Cardiac fibroblast (primary cell): ENCODE measurements around the gene MYH9.
"Not testable (repeated sequence)": the region's sequence is repeated elsewhere in the genome, so short reads cannot be mapped to it uniquely, and the experiment has no call there.

ENCODE experiments used
- DNase-seq, 2 donors: peaks; one replicate each; pipeline versions ENCODE4 v3.0.0 to v3.0.0-alpha.2; 2010; ENCODE audit warnings: low read depth in 2 of 2
- H3K4me3 ChIP-seq, 2 donors: replicated peaks in 1 of 2; 1 replicate in 1 of 2; 2 replicates in 1 of 2; pipeline ENCODE4 v1.5.1; 2011; ENCODE audit warnings: low read depth in 2 of 2, low read length in 2 of 2, mild to moderate bottlenecking in 2 of 2, moderate library complexity in 1 of 2
- TF ChIP-seq, protein P1 (sequence below): IDR thresholded peaks from one replicate; pipeline ENCODE4 v1.5.1; 2011; ENCODE audit warnings: low read depth, mild to moderate bottlenecking, low read length, inconsistent platforms

MYH9 gene

DNA sequence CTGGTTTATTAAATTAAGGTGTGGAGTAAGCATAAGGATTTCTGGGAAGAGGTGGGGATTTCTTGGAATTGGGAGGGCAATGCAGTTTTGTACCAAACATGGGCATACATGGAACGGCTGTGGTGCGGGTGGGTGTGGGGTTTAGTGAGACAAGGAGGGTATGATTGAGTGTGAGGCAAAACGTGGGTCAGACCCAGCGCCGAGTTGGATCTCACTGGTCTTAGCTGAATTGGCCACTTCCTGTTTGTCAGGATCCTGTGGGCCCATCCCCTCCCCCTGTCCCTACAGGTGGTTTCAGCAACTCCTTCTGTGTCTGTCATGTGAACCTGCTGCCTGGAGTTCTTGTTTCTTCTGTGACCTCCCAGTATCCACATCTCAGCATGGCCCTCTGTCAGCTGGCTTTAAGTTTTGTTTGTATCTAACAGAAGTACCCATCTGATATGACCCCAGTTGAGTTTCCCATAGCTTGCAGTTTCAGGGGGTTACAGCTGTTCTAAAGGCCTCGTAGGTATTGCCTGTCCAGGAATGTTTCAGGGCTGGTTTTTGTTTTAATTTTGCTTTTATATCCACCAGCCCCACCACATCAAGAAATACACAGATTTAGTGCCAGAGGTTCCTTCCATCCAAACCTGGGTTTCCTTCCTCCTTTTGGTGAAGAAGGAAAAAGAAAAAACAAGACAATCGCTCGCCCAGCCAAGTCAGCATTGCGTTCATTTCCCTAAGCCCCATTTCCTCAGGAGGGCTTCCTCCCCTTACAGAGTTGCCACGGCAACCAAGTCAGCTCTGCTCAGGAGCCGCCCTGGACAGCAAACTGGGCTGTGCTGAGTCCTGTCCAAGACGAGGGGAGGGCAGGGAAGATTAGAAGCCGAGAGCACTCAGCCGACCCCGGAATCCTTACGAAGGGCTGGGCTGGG, 128.8 kb downstream of the MYH9 start:
- peak; percentile 54 to 77 for DNase-seq
- TF ChIP-seq, protein P1, sequence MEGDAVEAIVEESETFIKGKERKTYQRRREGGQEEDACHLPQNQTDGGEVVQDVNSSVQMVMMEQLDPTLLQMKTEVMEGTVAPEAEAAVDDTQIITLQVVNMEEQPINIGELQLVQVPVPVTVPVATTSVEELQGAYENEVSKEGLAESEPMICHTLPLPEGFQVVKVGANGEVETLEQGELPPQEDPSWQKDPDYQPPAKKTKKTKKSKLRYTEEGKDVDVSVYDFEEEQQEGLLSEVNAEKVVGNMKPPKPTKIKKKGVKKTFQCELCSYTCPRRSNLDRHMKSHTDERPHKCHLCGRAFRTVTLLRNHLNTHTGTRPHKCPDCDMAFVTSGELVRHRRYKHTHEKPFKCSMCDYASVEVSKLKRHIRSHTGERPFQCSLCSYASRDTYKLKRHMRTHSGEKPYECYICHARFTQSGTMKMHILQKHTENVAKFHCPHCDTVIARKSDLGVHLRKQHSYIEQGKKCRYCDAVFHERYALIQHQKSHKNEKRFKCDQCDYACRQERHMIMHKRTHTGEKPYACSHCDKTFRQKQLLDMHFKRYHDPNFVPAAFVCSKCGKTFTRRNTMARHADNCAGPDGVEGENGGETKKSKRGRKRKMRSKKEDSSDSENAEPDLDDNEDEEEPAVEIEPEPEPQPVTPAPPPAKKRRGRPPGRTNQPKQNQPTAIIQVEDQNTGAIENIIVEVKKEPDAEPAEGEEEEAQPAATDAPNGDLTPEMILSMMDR: no peak
- H3K4me3 ChIP-seq: no peak overlapping the region

DNA sequence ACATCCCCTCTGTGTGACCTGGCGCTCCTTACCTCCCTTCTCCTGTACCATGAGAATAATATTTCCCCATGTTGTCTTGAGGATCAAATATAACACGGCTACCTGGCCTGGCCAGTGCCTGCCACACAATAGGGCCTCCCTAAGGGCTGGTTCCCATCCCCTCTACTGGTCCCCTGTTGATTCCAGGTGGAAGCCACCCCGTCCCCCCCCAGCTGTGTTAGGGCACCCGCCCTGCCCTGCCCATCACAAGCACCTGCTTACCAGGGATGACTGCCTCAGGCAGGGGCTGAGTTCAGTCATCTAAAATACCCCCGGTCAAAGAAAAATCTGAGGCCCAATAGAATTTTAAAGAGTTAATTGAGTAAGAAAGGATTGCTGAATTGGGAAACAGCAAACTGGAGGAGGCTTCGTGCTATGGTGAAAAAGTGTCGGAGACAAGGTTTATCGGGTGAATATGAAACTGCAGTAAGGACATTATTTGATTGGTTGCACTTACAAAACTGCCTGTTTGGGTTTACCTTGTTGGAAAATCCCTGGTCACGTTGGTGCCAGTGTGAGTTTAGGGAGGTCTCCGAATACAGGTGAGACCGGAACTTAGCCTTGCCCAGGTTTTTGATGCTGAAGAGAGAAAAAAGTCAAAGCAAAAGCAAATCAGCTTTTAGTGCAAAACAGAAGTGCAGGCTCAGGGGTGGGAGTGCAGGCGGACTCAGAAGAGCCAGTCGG, 129.7 kb downstream of the MYH9 start:
- no peak for DNase-seq
- TF ChIP-seq, protein P1: no peak
- H3K4me3 ChIP-seq: no peak overlapping the region

- no peak overlapping the region for H3K4me3 ChIP-seq
- DNase-seq: no peak
- TF ChIP-seq, protein P1: no peak
These were observed 130.5 kb downstream of the MYH9 start for GRCh38 chr22:36257308-36257707.

DNA sequence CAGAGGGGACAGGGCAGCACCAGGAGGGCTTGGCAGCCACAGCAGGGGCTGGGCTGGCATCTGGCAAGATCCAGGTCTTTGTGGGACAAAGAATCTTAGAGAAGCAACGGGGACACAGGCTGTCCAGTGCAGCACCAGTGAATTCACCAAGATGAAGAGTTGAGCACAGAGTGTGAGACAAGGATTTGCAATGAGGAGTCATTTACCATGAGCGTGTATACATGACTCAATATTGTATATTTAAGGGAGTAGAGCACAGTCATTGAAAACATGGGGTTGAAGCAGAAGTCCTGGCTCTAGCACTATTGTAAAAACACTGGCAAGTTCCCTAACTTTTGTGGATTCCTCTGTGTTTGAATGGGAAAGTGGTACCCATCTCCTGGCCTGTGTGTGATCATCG, 131.3 kb downstream of the MYH9 start:
- H3K4me3 ChIP-seq: no peak overlapping the region
- DNase-seq: no peak
- TF ChIP-seq, protein P1: no peak

- DNase-seq, H3K4me3 ChIP-seq: not testable (repeated sequence)
These were observed 132.2 kb downstream of the MYH9 start for GRCh38 chr22:36255572-36255971.

GRCh38 chr22:36253523-36254490, 134.0 kb downstream of the MYH9 start:
- peak overlapping the region in 1 of 2 donors; percentile 51 for H3K4me3 ChIP-seq
- peak; percentile 44 to 47 for DNase-seq
- TF ChIP-seq, protein P1: no peak
